Colonic mucosa (tissue), 4 donors: Measurements from ENCODE around the gene TBCD. TPM values are rescaled to one million over a fixed set of nuclear protein-coding genes. Genes with fewer than 3 reads are reported as not detected.

Experiments used
- DNase-seq: peaks from one replicate; pipeline ENCODE4 v3.0.0-alpha.2; 2020
- H3K27ac ChIP-seq: fragments of 200-600 bp; one replicate; pipeline ENCODE4 v1.8.0; 2021
- H3K27me3 ChIP-seq: fragments of 200-600 bp; one replicate; pipeline ENCODE4 v1.8.0; 2021
- H3K36me3 ChIP-seq: fragments of 200-600 bp; one replicate; pipeline ENCODE4 v1.8.0; 2021
- H3K4me1 ChIP-seq: fragments of 200-600 bp; one replicate; pipeline ENCODE4 v1.8.0; 2021; ENCODE audit warnings: mild to moderate bottlenecking
- H3K4me3 ChIP-seq: fragments of 200-600 bp; one replicate; pipeline ENCODE4 v1.8.0; 2021
- H3K9ac ChIP-seq, 2 donors: one replicate each; pipeline ENCODE4 v1.7.0; 2013; ENCODE audit warnings: control low read depth in 2 of 2, low read depth in 2 of 2, low read length in 2 of 2
- H3K9me3 ChIP-seq: fragments of 200-600 bp; one replicate; pipeline ENCODE4 v1.8.0; 2021
- CTCF ChIP-seq: fragments of 200-600 bp; IDR thresholded peaks from one replicate; pipeline ENCODE4 v1.8.0; 2022; ENCODE audit warnings: antibody characterized with exemption, mild to moderate bottlenecking
- intact Hi-C: fragments of 100-400 bp; cut with DNase I; formaldehyde crosslinking; loops from one replicate; pipeline ENCODE4 v1.14.1; 2022
- total RNA-seq, 2 donors: library from RNA; stranded (reverse); fragmentation: NEBNext Ultra II Directional in 1 of 2; extraction: Animal tissue kit (Norgen Biotek cat#: 25700) in 1 of 2; gene quantifications; one replicate each; pipeline ENCODE4 v1.2.1, GENCODE V29; 2021
- donor health status: healthy.
- donor health status: DM: no; HTN: no; CAD: no.
- donor health status: DM: no; HTN: no; CAD: no.

The TBCD gene
- total RNA-seq, 2 donors from 2014 or later: 49.2 to 101 TPM

GRCh38 chr17:82861393-82861775 lies 109.5 kb downstream of the TBCD start:
- Histone ChIP-seq H3K4me1 (no peaks in the 10 kb centered on the region), H3K9me3 (no peaks in the 10 kb centered on the region), H3K4me3 (no peak overlapping the region), H3K36me3 (no peaks in the 10 kb centered on the region), H3K27ac (no peak overlapping the region), H3K9ac (no peak overlapping the region), H3K27me3 (no peaks in the 10 kb centered on the region)
- no peak for DNase-seq
- intact Hi-C loops: no loop called here
- TF ChIP-seq CTCF: no peak

- H3K4me1 ChIP-seq: no peaks in the 10 kb centered on the region
- no peaks in the 10 kb centered on the region for H3K36me3 ChIP-seq
- no peak for TF ChIP-seq CTCF
- no peaks in the 10 kb centered on the region for H3K27me3 ChIP-seq
- H3K27ac ChIP-seq: no peak overlapping the region
- no peak overlapping the region for H3K4me3 ChIP-seq
- H3K9ac ChIP-seq: no peak overlapping the region
- no peak for DNase-seq
- intact Hi-C loops: no loop called here
- no peaks in the 10 kb centered on the region for H3K9me3 ChIP-seq
Observed at GRCh38 chr17:82862191-82862590, 110.3 kb downstream of the TBCD start.

- Histone ChIP-seq H3K27ac (no peak overlapping the region), H3K36me3 (no peaks in the 10 kb centered on the region), H3K4me1 (no peaks in the 10 kb centered on the region), H3K9ac (no peak overlapping the region), H3K27me3 (no peaks in the 10 kb centered on the region), H3K4me3 (no peak overlapping the region), H3K9me3 (no peaks in the 10 kb centered on the region)
- intact Hi-C loops: no loop called here
- DNase-seq: no peak
- TF ChIP-seq CTCF: no peak
Observed at GRCh38 chr17:82862737-82863382, 111.0 kb downstream of the TBCD start.

- H3K4me1 ChIP-seq: no peaks in the 10 kb centered on the region
- DNase-seq: no peak
Observed at GRCh38 chr17:82863383-82863940, 111.6 kb downstream of the TBCD start.

GRCh38 chr17:82863941-82864712 lies 112.3 kb downstream of the TBCD start:
- DNase-seq: no peak
- H3K4me3 ChIP-seq: no peak overlapping the region
- no peaks in the 10 kb centered on the region for H3K4me1 ChIP-seq
- H3K27me3 ChIP-seq: no peaks in the 10 kb centered on the region
- intact Hi-C loops: no loop called here
- H3K27ac ChIP-seq: peak overlapping the region; percentile 47
- peak overlapping the region; percentile 34 to 41 for H3K9ac ChIP-seq
- H3K9me3 ChIP-seq: no peaks in the 10 kb centered on the region
- TF ChIP-seq CTCF: no peak
- no peaks in the 10 kb centered on the region for H3K36me3 ChIP-seq

More at GRCh38 chr17:82863383-82863940, 111.6 kb downstream of the TBCD start:
- Histone ChIP-seq H3K27ac (peak overlapping the region; percentile 47), H3K9me3 (no peaks in the 10 kb centered on the region), H3K27me3 (no peaks in the 10 kb centered on the region), H3K9ac (peak overlapping the region in 1 of 2 donors; percentile 34), H3K36me3 (no peaks in the 10 kb centered on the region), H3K4me3 (no peak overlapping the region)
- TF ChIP-seq CTCF: no peak
- intact Hi-C loops: no loop called here
